Panc1 (cell line): ENCODE results near the gene APP. TPM values are rescaled to one million over a fixed set of nuclear protein-coding genes. Genes with fewer than 3 reads are reported as not detected.

ENCODE experiments used
- ATAC-seq: fragments of 200-7000 bp; cut with Tn5 transposase; 2 replicates; pipeline ENCODE4 v1.9.1; 2020; ENCODE audit warnings: mild to moderate bottlenecking, moderate library complexity
- BruUV-seq: library from RNA; stranded (reverse); fragments of 400-500 nt; replicated peaks from 2 replicates; lab custom pipeline; 2021; lab: Mats Ljungman, UMichigan
- CTCF ChIA-PET: fragments of 300-600 bp; sonication (Branson Sonifier 250); formaldehyde crosslinking; loops from one replicate; lab custom pipeline; 2022; ENCODE audit warnings: antibody characterized with exemption; lab: Charles Lee
- POLR2A ChIA-PET: fragments of 300-600 bp; sonication (Branson Sonifier 250); formaldehyde crosslinking; loops from one replicate; lab custom pipeline; 2022; ENCODE audit warnings: antibody characterized with exemption; lab: Charles Lee
- DNase-seq: peaks from one replicate; pipeline ENCODE4 v3.0.0-alpha.2; 2010; ENCODE audit warnings: low read depth, low spot score
- H3K27ac ChIP-seq: 2 replicates; pipeline ENCODE4 v1.5.1; 2011; ENCODE audit warnings: mild to moderate bottlenecking, low read length, inconsistent platforms
- H3K27me3 ChIP-seq: fragments of 200-500 bp; sonication (Bioruptor generic); 2 replicates; pipeline ENCODE4 v1.6.0; 2014; ENCODE audit warnings: low read length, inconsistent platforms; ENCODE audit not compliant: control insufficient read depth, insufficient read depth
- H3K36me3 ChIP-seq: fragments of 200-500 bp; sonication (Bioruptor generic); 2 replicates; pipeline ENCODE4 v1.5.1; 2014; ENCODE audit warnings: inconsistent platforms, mild to moderate bottlenecking, low read length, moderate library complexity; ENCODE audit not compliant: control insufficient read depth, insufficient read depth
- H3K4me1 ChIP-seq: 2 replicates; pipeline ENCODE4 v1.5.1; 2011; ENCODE audit warnings: inconsistent platforms, mild to moderate bottlenecking, low read length, moderate library complexity; ENCODE audit not compliant: control insufficient read depth, insufficient read depth
- H3K4me3 ChIP-seq, 2 experiments: 2 replicates each; pipeline ENCODE4 v1.5.1; 2011 to 2012; ENCODE audit warnings: low read depth in 2 of 2, low read length in 2 of 2, mild to moderate bottlenecking in 2 of 2, inconsistent platforms in 1 of 2, moderate library complexity in 1 of 2
- H3K9me3 ChIP-seq: fragments of 200-500 bp; sonication (Bioruptor generic); 2 replicates; pipeline ENCODE4 v1.5.1; 2014; ENCODE audit warnings: low read depth, mild to moderate bottlenecking, inconsistent platforms, low read length, moderate library complexity; ENCODE audit not compliant: control insufficient read depth, insufficient read depth
- CTCF ChIP-seq: fragments of 450-650 bp; IDR thresholded peaks from 2 replicates; pipeline ENCODE4 v1.5.1; 2017; ENCODE audit warnings: mild to moderate bottlenecking
- POLR2AphosphoS5 ChIP-seq: IDR thresholded peaks from 2 replicates; pipeline ENCODE4 v1.6.1; 2012; ENCODE audit warnings: mild to moderate bottlenecking, low read depth, low read length, moderate library complexity
- REST ChIP-seq, 2 experiments: IDR thresholded peaks; 2 replicates each; pipeline ENCODE4 v1.6.1; 2011 to 2012; ENCODE audit warnings: low read depth in 2 of 2, control low read depth in 1 of 2, low read length in 1 of 2, mild to moderate bottlenecking in 1 of 2, moderate library complexity in 1 of 2; ENCODE audit not compliant: insufficient read depth in 1 of 2
- SIN3A ChIP-seq: IDR thresholded peaks from 2 replicates; pipeline ENCODE4 v1.6.1; 2012; ENCODE audit warnings: low read depth, mild to moderate bottlenecking, low read length, moderate library complexity, borderline replicate concordance; ENCODE audit not compliant: insufficient read depth
- TCF7L2 ChIP-seq: IDR thresholded peaks from 2 replicates; pipeline ENCODE4 v1.6.1; 2011; ENCODE audit warnings: mild to moderate bottlenecking, low read depth, low read length, inconsistent platforms
- in situ Hi-C: cut with HindIII; loops from 2 replicates; pipeline ENCODE4 v1.10.0; 2016; ENCODE audit warnings: low sequenced_read_pairs, low pct_unique_long_range_greater_than_20kb
- intact Hi-C: fragments of 100-400 bp; cut with micrococcal nuclease; formaldehyde crosslinking; loops from one replicate; pipeline ENCODE4 v1.10.0; 2022; ENCODE audit not compliant: unreplicated experiment
- total RNA-seq: library from RNA; stranded (reverse); gene quantifications from one replicate; pipeline ENCODE4 v1.2.1, GENCODE V29; 2021; ENCODE audit not compliant: unreplicated experiment

APP gene
- total RNA-seq, 1 experiment from 2014 or later: 542 TPM

- ChIA-PET CTCF (no interaction called here), POLR2A (interaction anchor here (0.6 kb wide), 1 partner anchor 109 kb away, joined by 4 read pairs; no protein-coding TSS in a partner anchor)
- Histone ChIP-seq H3K4me1 (peaks cover 11% of the 10 kb centered on the region), H3K27me3 (no peaks in the 10 kb centered on the region), H3K36me3 (peaks cover 13% of the 10 kb centered on the region), H3K4me3 (no peak overlapping the region), H3K27ac (no peak overlapping the region), H3K9me3 (no peaks in the 10 kb centered on the region)
- DNase-seq (no peak), ATAC-seq (no peak)
- intact Hi-C loops: no loop called here
- in situ Hi-C loops: no loop called here
- BruUV-seq: no TSS peak
- no peak for TF ChIP-seq TCF7L2
Observed at GRCh38 chr21:25967901-25968438, 202.6 kb downstream of the APP start.

- no peaks in the 10 kb centered on the region for H3K27me3 ChIP-seq
- CTCF ChIA-PET: no interaction called here
Observed at GRCh38 chr21:25967181-25967900, 203.2 kb downstream of the APP start.

More at GRCh38 chr21:25967181-25967900, 203.2 kb downstream of the APP start:
- Histone ChIP-seq H3K36me3 (peaks cover 13% of the 10 kb centered on the region), H3K4me1 (peaks cover 11% of the 10 kb centered on the region), H3K9me3 (no peaks in the 10 kb centered on the region), H3K27ac (no peak overlapping the region), H3K4me3 (no peak overlapping the region)
- in situ Hi-C loops (no loop called here), intact Hi-C loops (no loop called here)
- DNase-seq (no peak), ATAC-seq (no peak)
- POLR2A ChIA-PET: no interaction called here
- no TSS peak for BruUV-seq
- TF ChIP-seq CTCF (no peak), SIN3A (no peak), POLR2AphosphoS5 (no peak), REST (IDR thresholded peaks at IDR 0.05; ENCODE audit: insufficient read depth in 1 of 2, low read depth in 2 of 2, low read length in 1 of 2) (no peak), TCF7L2 (no peak)
